Cortex of kidney (tissue), 1 donor: ENCODE results near the gene SPATS1.

Experiments used
- DNase-seq: peaks from one replicate; lab custom pipeline; 2025; lab: John Stamatoyannopoulos, UW

Gene SPATS1

DNA sequence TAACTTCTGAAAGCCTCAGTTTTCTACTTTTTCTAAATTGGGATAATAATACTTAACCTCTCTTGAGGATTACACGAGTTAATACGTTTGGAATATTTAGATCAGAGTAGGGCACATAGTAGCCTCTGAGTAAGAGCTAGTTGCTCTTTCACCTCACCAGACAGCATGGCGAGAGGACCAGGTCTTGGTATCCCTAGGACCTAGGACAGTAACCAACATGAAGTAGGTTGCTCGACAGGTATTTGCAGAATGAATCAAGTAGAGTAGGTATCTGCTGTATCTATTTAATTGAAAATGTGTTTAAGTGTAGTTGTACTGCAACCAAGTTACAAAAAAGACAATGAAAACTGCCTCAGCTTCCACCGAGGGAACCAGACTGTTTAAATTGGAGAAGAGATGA lies 46.4 kb downstream of the SPATS1 start:
- no peak for DNase-seq

DNA sequence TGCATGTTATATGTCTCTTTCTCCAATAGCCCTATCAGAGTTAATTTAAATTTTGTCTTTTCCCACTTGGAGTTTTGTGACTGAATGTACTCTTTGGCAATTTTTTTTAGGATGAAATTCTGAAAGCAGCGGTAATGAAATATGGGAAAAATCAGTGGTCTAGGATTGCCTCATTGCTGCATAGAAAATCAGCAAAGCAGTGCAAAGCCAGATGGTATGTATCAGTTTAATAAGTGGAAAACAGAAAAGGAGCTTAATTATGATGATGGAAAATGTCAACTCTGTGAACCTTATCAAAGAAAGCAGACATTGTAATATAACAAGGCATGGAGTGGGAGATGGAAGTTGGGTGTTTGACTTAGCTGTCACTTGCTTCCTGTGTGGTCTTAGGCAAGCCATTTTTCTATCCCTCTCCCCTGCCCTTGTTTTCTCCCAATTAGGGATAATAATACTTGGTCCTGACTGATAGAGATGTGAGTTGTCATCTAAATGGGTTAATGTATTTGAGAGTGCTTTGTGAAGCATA lies 47.8 kb downstream of the SPATS1 start:
- no peak for DNase-seq
